C4-2B (cell line): ENCODE data around the gene IGSF22.

Source experiments
- CTCF ChIP-seq: fragments of 450-650 bp; conservative IDR thresholded peaks from 2 replicates; pipeline ENCODE4 v1.5.1; 2017; ENCODE audit warnings: mild to moderate bottlenecking
- ZFX ChIP-seq: fragments of 450-650 bp; IDR thresholded peaks from 2 replicates; pipeline ENCODE4 v1.6.1; 2017

- no peak for TF ChIP-seq CTCF
- no peak for TF ChIP-seq ZFX
Observed at GRCh38 chr11:18731441-18731840, 5.5 kb upstream of the IGSF22 start.
